Mucosa of descending colon (tissue), 3 donors: ENCODE data around the gene GAS7. TPM values are rescaled to one million over a fixed set of nuclear protein-coding genes. Genes with fewer than 3 reads are reported as not detected.

ENCODE experiments used
- ATAC-seq: fragments of 200-7000 bp; cut with Tn5 transposase; one replicate; pipeline ENCODE4 v1.9.1; 2020; ENCODE audit warnings: mild to moderate bottlenecking, moderate library complexity
- DNase-seq, 3 donors: peaks; one replicate each; pipeline ENCODE4 v3.0.0-alpha.2; 2020
- H3K36me3 ChIP-seq: fragments of 200-600 bp; one replicate; pipeline ENCODE4 v1.8.0; 2021; ENCODE audit warnings: low read depth, mild to moderate bottlenecking
- H3K4me1 ChIP-seq: fragments of 200-600 bp; one replicate; pipeline ENCODE4 v1.8.0; 2021; ENCODE audit warnings: low read depth, mild to moderate bottlenecking
- H3K4me3 ChIP-seq: fragments of 200-600 bp; one replicate; pipeline ENCODE4 v1.8.0; 2021; ENCODE audit warnings: mild to moderate bottlenecking
- H3K9me3 ChIP-seq: fragments of 200-600 bp; one replicate; pipeline ENCODE4 v1.8.0; 2021; ENCODE audit warnings: mild to moderate bottlenecking
- intact Hi-C, 2 donors: fragments of 100-400 bp; cut with DNase I in 1 of 2; cut with micrococcal nuclease in 1 of 2; formaldehyde crosslinking; loops; one replicate each; pipeline versions ENCODE4 v1.11.0 to v1.11.1; 2022; cut with DNase I, micrococcal nuclease
- total RNA-seq, 3 donors: library from RNA; stranded (reverse); fragmentation: NEBNext Ultra II Directional in 2 of 3; extraction: Animal tissue kit (Norgen Biotek cat#: 25700) in 2 of 3; gene quantifications; one replicate each; pipeline versions ENCODE4 v1.2.1 to v1.2.4, GENCODE V29; 2021 to 2023
- TF ChIP-seq, protein P1 (sequence below): fragments of 200-600 bp; IDR thresholded peaks from one replicate; pipeline ENCODE4 v1.8.0; 2022; ENCODE audit warnings: antibody characterized with exemption, mild to moderate bottlenecking
- donor health status: DM: no; HTN: no; CAD: no; lungs with moderate emphysema.
- donor health status: DM: no; HTN: no; CAD: no.
- donor health status: DM: no; HTN: yes; CAD: no.

The GAS7 gene
- total RNA-seq, 3 donors from 2014 or later, result 6.4 to 54.4 (median 21.6) TPM

DNA sequence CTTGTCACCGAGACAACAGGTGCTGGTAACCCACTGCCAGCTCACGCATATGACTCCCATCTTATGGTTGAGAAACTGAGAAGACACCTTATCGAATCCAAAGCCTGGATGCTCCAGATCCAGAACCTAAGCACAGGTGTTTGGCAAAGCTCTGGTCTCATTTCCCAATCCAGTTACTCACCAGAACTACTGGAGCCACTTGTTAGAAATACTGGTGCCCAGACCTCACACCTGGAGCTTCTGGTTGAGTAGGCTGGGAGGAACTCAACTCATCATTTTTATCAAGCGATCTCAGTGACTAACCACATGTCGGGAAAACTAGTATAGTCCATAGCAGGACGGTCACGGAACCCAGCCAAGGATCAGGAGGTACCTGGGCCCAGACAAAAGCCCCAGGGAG, 206.6 kb downstream of the GAS7 start:
- ATAC-seq (no peak), DNase-seq (no peak)
- intact Hi-C loops, result no loop called here

DNA sequence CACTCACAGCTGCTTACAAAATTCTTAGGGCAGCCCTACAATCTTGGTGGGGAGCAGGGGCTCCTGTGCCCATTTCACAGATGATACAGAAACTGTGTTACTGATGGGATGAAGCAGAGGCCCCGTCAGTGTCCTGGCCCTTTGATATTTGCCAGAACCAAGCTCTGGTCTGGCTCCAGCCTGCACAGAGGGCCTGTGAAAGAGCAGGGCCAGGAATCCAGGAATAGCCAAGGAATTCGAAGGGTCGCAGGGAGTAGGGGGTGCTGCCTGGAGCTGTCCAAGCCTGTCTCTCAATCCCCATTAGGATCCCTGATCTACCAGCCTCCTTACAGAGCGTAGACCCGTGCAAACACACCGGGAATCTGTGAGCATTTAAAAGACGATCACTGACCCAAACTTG, 207.1 kb downstream of the GAS7 start:
- Histone ChIP-seq H3K4me1 (no peaks in the 10 kb centered on the region), H3K4me3 (no peak overlapping the region), H3K9me3 (no peaks in the 10 kb centered on the region), H3K36me3 (no peaks in the 10 kb centered on the region)
- ATAC-seq, result no peak
- intact Hi-C loops, result no loop called here
- DNase-seq, result no peak
- TF ChIP-seq, protein P1, sequence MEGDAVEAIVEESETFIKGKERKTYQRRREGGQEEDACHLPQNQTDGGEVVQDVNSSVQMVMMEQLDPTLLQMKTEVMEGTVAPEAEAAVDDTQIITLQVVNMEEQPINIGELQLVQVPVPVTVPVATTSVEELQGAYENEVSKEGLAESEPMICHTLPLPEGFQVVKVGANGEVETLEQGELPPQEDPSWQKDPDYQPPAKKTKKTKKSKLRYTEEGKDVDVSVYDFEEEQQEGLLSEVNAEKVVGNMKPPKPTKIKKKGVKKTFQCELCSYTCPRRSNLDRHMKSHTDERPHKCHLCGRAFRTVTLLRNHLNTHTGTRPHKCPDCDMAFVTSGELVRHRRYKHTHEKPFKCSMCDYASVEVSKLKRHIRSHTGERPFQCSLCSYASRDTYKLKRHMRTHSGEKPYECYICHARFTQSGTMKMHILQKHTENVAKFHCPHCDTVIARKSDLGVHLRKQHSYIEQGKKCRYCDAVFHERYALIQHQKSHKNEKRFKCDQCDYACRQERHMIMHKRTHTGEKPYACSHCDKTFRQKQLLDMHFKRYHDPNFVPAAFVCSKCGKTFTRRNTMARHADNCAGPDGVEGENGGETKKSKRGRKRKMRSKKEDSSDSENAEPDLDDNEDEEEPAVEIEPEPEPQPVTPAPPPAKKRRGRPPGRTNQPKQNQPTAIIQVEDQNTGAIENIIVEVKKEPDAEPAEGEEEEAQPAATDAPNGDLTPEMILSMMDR, result no peak

More for the DNA sequence above, 206.6 kb downstream of the GAS7 start:
- Histone ChIP-seq H3K36me3 (no peaks in the 10 kb centered on the region), H3K4me1 (no peaks in the 10 kb centered on the region), H3K9me3 (no peaks in the 10 kb centered on the region), H3K4me3 (no peak overlapping the region)
- TF ChIP-seq, protein P1, result no peak

DNA sequence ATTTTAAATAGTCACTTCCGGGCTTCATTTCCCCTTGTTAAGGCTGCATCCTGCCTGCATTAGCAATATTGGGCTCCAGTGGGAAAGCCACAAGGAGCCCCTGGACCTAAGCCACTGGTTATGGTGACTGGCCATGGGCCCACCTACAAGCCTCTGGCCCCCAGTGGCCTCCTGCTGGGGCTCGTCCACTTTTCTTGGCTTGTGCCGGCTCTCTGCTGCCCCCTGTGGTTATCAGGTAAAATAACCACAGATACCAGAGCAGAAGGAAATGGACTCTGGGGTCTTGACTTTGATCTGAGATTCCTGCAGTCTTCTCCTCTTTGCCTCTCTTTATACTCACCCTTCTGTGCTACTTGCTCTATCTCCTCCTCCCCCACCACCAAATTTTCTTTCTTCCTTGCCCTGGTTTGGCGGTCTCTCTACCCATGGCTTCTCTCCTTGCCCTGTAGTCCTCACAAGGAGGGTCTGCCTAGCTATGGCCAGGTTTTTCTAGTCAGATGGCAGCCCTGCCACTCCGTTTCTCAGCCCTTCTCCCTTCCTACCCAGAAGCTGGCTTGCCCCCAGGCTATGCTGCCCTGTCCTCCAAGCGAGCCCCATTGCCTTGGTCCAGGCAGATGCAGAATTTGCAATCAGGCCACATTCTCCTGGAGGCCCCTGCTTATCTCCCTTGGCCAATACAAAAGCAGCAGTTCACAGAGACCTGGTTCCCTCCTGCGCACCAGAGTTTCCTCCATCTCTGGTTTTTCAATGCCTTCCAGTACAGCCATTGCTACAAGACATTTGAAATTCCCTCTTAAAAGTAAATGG, 210.4 kb downstream of the GAS7 start:
- Histone ChIP-seq H3K4me1 (no peaks in the 10 kb centered on the region), H3K36me3 (no peaks in the 10 kb centered on the region), H3K4me3 (no peak overlapping the region), H3K9me3 (no peaks in the 10 kb centered on the region)
- DNase-seq (peak in 2 of 3 donors; percentile 15 to 41), ATAC-seq (peak; percentile 62)
- TF ChIP-seq, protein P1, result peak; percentile 52
- intact Hi-C loops, result no loop called here

DNA sequence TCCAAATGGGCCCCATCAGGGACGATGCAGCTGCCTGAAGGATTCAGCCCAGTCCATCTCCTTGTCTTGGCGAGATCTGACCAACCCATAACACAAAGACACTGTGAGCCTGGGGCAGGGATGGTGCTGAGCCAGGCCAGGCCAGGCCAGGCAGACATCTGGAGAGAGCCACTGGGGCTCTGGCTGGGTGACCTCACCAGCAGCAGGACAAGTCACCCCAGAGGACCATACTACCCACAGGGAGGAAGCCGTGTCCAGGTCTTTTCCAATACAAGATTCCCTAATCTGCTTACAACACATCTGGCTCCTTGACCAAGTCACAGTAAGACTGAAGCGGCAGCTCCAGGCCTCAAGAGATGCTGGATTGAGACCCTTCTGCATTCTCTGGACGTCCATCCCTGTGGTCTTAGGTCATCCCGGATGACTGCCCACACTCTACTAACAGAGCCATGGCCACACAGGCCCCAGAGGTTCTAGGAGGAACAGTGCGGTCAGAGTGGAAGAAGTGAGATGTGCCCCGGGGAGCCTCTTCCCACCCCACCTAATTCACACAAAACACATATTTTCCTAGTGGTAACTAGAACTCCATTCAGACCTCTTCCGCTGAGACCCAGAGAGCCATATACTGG, 211.5 kb downstream of the GAS7 start:
- DNase-seq (no peak), ATAC-seq (no peak)
- TF ChIP-seq, protein P1, result no peak
- no peaks in the 10 kb centered on the region for H3K36me3 ChIP-seq
- intact Hi-C loops, result no loop called here
- no peaks in the 10 kb centered on the region for H3K9me3 ChIP-seq
- H3K4me1 ChIP-seq, result no peaks in the 10 kb centered on the region
- H3K4me3 ChIP-seq, result no peak overlapping the region

DNA sequence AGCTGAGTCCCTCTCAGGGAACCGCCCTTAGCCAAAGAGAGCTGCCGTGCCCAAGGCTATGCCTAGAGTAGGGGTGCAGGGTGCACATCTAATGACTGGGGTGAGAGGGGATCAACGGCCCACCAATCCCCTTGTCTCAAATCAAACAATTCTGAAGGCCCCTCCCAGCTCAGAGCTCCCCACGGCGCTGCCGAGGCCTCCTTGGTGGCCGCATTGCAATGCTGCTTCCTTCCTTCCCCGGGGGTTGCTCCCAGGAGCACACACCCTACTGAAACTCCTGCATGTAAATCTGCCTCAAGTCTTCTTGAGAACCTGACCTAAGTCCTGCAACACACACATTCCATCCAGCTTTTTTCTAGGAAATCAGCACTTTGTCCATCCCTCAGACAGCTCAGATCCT, 212.8 kb downstream of the GAS7 start:
- Histone ChIP-seq H3K36me3 (no peaks in the 10 kb centered on the region), H3K4me1 (no peaks in the 10 kb centered on the region), H3K9me3 (no peaks in the 10 kb centered on the region), H3K4me3 (no peak overlapping the region)
- TF ChIP-seq, protein P1, result no peak
- no peak for DNase-seq
- ATAC-seq, result no peak
- intact Hi-C loops, result no loop called here
